Vagina (tissue), 2 donors: ENCODE data around the gene ANKRD44. TPM values are rescaled to one million over a fixed set of nuclear protein-coding genes. Genes with fewer than 3 reads are reported as not detected.

Experiments used
- DNase-seq, 2 donors: peaks; one replicate each; pipeline ENCODE4 v3.0.0-alpha.2; 2017; ENCODE audit errors: extremely low spot score in 2 of 2
- H3K27ac ChIP-seq: fragments of 200-600 bp; sonication (generic); one replicate; pipeline ENCODE4 v1.5.1; 2019
- H3K27me3 ChIP-seq: fragments of 200-600 bp; sonication (generic); one replicate; pipeline ENCODE4 v1.5.1; 2019
- H3K36me3 ChIP-seq, 2 donors: fragments of 200-600 bp; sonication (generic); one replicate each; pipeline ENCODE4 v1.5.1; 2017 to 2019
- H3K4me1 ChIP-seq: fragments of 200-600 bp; sonication (generic); one replicate; pipeline ENCODE4 v1.5.1; 2019
- H3K4me3 ChIP-seq, 2 donors: fragments of 200-600 bp; sonication (generic); 1 replicate in 1 of 2; 2 replicates in 1 of 2; pipeline ENCODE4 v1.5.1; 2016 to 2019
- H3K9me3 ChIP-seq: fragments of 200-600 bp; sonication (generic); one replicate; pipeline ENCODE4 v1.5.1; 2019
- POLR2A ChIP-seq, 2 donors: fragments of 450-650 bp; IDR thresholded peaks; one replicate each; pipeline ENCODE4 v1.6.1; 2017; ENCODE audit warnings: antibody characterized with exemption in 2 of 2, mild to moderate bottlenecking in 2 of 2, moderate library complexity in 2 of 2
- POLR2AphosphoS5 ChIP-seq, 2 donors: sonication (generic); formaldehyde crosslinking; IDR thresholded peaks; one replicate each; pipeline ENCODE4 v1.9.0; 2017; ENCODE audit warnings: antibody characterized with exemption in 2 of 2, mild to moderate bottlenecking in 2 of 2, low read depth in 1 of 2; ENCODE audit not compliant: insufficient read depth in 1 of 2
- intact Hi-C: fragments of 100-400 bp; cut with DNase I; formaldehyde crosslinking; loops from one replicate; pipeline ENCODE4 v1.15.1; 2023
- total RNA-seq: library from RNA; depleted of rRNA; stranded (reverse); fragments of >200 nt; gene quantifications from one replicate; pipeline ENCODE4 v1.2.3, GENCODE V29; 2016
- TF ChIP-seq, protein P1 (sequence below), 3 experiments: fragments of 450-650 bp in 2 of 3; fragments of 200-600 bp in 1 of 3; sonication (generic) in 1 of 3; IDR thresholded peaks; one replicate each; pipeline ENCODE4 v1.5.1; 2017 to 2019; ENCODE audit warnings: antibody characterized with exemption in 3 of 3, mild to moderate bottlenecking in 2 of 3, moderate library complexity in 2 of 3

ANKRD44 gene
- total RNA-seq, 1 donor from 2014 or later = 46.4 TPM

DNA sequence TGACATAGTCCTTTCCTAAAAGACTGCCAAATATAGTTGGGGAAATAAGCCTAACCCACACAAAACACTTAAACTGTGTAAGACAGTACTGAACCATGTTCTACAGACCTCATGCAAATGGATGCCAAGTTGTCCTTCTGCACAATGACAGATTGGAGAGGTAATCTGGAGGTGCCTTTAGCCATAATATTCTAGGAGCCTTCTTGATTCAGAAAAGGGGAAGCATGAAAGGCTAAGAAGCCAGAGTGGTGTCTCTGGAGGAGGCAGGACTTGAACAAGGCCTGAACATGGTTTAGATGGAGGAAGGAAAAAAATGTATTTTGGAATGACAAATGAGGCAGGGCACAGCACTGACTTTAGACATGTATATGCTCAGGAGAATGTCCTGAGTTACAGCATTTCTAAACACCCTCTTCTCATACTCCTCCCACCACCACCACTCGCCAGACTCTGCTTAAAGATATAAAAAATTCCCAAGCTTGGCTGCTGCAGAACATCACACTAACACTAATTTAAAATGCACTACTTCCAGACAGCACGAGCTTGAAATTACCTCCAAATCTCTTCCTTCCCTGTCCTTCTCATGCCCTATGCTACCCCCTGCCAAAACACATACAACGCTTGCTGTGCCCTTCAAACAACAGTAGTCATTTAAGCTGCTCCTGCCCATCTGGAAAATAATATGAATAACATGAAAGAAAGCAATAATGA is 110.4 kb downstream of the ANKRD44 start:
- intact Hi-C loops = no loop called here
- Histone ChIP-seq H3K27me3 (no peaks in the 10 kb centered on the region), H3K27ac (peak overlapping the region; percentile 1), H3K4me3 (no peak overlapping the region), H3K9me3 (no peaks in the 10 kb centered on the region), H3K36me3 (no peaks in the 10 kb centered on the region), H3K4me1 (peaks cover 36% of the 10 kb centered on the region)
- TF ChIP-seq POLR2A (IDR thresholded peaks at IDR 0.05) (no peak), POLR2AphosphoS5 (IDR thresholded peaks at IDR 0.05; ENCODE audit: insufficient read depth in 1 of 2, low read depth in 1 of 2) (no peak)
- TF ChIP-seq, protein P1, sequence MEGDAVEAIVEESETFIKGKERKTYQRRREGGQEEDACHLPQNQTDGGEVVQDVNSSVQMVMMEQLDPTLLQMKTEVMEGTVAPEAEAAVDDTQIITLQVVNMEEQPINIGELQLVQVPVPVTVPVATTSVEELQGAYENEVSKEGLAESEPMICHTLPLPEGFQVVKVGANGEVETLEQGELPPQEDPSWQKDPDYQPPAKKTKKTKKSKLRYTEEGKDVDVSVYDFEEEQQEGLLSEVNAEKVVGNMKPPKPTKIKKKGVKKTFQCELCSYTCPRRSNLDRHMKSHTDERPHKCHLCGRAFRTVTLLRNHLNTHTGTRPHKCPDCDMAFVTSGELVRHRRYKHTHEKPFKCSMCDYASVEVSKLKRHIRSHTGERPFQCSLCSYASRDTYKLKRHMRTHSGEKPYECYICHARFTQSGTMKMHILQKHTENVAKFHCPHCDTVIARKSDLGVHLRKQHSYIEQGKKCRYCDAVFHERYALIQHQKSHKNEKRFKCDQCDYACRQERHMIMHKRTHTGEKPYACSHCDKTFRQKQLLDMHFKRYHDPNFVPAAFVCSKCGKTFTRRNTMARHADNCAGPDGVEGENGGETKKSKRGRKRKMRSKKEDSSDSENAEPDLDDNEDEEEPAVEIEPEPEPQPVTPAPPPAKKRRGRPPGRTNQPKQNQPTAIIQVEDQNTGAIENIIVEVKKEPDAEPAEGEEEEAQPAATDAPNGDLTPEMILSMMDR (IDR thresholded peaks at IDR 0.05) = no peak
- no peak for DNase-seq

DNA sequence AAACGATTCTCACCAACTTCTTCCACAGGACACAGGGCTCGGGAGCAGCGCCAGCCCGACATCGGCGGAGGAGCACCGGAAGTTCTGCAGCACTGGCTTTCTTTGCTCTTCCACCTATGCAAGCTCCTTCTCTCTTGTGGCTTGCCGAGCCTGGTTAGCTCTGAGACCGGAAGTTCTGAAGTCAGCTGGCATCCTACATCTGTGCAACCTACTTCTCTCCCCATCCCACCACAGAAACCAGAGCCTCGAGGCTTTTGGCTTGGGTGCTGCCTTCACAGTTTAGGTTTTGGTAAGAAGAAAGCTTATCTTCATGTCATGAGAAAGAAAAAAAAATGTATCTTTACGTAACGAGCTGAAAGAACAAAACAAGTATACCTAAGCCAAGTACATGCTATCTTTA is 111.7 kb downstream of the ANKRD44 start:
- no peaks in the 10 kb centered on the region for H3K36me3 ChIP-seq
- TF ChIP-seq, protein P1 (IDR thresholded peaks at IDR 0.05) = no peak
- TF ChIP-seq POLR2AphosphoS5 (IDR thresholded peaks at IDR 0.05; ENCODE audit: insufficient read depth in 1 of 2, low read depth in 1 of 2) = peak in 1 of 2 donors; percentile 54
- H3K4me1 ChIP-seq = peaks cover 31% of the 10 kb centered on the region
- no peaks in the 10 kb centered on the region for H3K27me3 ChIP-seq
- intact Hi-C loops = loop anchor here (10.0 kb wide), 2 partner anchors 84 to 116 kb away; partner anchors contain the start of gene ANKRD44
- H3K27ac ChIP-seq = no peak overlapping the region
- H3K4me3 ChIP-seq = no peak overlapping the region
- DNase-seq = no peak
- no peaks in the 10 kb centered on the region for H3K9me3 ChIP-seq

DNA sequence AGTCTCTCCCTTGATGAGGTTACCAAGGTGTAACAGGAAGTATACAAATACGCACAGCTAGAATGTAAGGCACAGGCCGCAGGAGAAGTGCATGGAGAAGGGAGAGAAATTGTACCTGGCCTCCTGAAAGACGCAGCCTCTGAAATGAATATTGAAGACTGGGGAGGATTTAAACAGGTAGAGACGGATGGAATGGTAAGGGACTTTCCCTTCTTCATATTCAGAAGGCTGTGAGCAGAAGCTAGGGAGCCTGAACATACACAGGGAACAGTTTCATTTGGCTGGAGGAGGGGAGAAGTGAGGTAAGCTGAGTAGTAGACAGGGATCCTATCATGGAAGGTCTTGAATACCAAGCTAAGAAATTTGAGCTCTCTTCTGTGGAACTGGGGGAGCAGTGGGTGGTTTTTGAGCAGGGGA is 112.7 kb downstream of the ANKRD44 start:
- H3K27ac ChIP-seq = no peak overlapping the region
- TF ChIP-seq POLR2AphosphoS5 (IDR thresholded peaks at IDR 0.05; ENCODE audit: insufficient read depth in 1 of 2, low read depth in 1 of 2) (no peak), POLR2A (IDR thresholded peaks at IDR 0.05) (no peak)
- TF ChIP-seq, protein P1 (IDR thresholded peaks at IDR 0.05) = no peak
- no peak for DNase-seq
- H3K9me3 ChIP-seq = no peaks in the 10 kb centered on the region
- peaks cover 31% of the 10 kb centered on the region for H3K4me1 ChIP-seq
- no peak overlapping the region for H3K4me3 ChIP-seq
- no peaks in the 10 kb centered on the region for H3K27me3 ChIP-seq
- no peaks in the 10 kb centered on the region for H3K36me3 ChIP-seq
- intact Hi-C loops = loop anchor here (10.0 kb wide), 2 partner anchors 83 to 117 kb away; partner anchors contain the start of gene ANKRD44

DNA sequence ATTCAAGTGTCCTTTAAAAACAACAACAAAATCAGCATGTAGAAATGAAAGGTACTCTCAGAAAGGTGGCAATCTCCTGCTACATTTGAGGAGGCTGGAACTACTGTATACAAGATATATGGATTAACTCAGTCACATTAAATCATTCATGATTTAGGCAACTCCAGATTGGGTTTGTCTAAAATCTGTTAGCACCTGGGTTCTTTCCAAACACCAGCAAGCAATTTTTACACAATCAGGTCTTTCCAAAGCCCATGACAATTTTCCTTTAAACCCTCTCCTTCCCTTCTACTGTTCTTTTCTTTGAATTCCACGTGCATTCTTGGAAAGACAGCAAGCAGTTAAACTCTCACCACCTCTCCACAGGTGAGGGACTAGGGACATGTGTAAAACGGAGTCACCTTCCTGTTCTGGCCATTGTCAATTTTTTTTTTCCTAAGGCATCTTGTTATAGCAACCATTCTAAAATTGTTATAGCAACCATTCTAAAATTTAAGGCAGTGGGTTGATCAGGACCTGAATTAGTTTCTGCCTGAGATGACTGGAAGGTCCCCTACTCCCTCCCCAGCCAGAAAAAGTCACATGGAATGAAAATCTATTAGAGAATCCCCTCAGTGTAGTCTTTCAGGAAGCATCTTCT is 113.9 kb downstream of the ANKRD44 start:
- H3K4me1 ChIP-seq = peaks cover 31% of the 10 kb centered on the region
- no peak overlapping the region for H3K4me3 ChIP-seq
- H3K36me3 ChIP-seq = no peaks in the 10 kb centered on the region
- no peaks in the 10 kb centered on the region for H3K27me3 ChIP-seq
- no peak for DNase-seq
- no peak for TF ChIP-seq POLR2AphosphoS5 (IDR thresholded peaks at IDR 0.05; ENCODE audit: insufficient read depth in 1 of 2, low read depth in 1 of 2)
- TF ChIP-seq, protein P1 (IDR thresholded peaks at IDR 0.05) = no peak
- H3K9me3 ChIP-seq = no peaks in the 10 kb centered on the region
- H3K27ac ChIP-seq = no peak overlapping the region
- intact Hi-C loops = loop anchor here (10.0 kb wide), 2 partner anchors 82 to 118 kb away; partner anchors contain the start of gene ANKRD44

DNA sequence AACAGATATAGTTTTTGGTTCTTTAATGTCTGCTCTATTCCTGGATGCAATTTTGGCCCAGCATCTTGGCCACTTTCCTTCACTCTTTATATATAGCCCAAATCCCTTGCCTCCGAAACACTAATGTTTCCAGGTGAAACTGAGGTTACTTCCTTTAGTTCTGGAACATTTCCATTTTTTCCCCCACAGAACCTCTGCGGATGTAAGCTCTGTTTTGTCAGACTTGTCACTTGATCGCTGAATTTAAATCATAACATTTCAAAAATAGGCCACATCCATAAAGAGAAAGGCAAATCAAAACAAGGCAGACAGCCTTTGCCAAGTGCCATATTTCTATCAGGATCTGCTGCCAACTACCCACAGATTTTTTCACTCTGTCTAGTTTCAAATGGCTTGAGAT is 115.1 kb downstream of the ANKRD44 start:
- H3K4me3 ChIP-seq = no peak overlapping the region
- intact Hi-C loops = loop anchor here (10.0 kb wide), 2 partner anchors 81 to 119 kb away; partner anchors contain the start of gene ANKRD44
- TF ChIP-seq POLR2A (IDR thresholded peaks at IDR 0.05) = no peak
- TF ChIP-seq POLR2AphosphoS5 (IDR thresholded peaks at IDR 0.05; ENCODE audit: insufficient read depth in 1 of 2, low read depth in 1 of 2) = no peak
- TF ChIP-seq, protein P1 (IDR thresholded peaks at IDR 0.05) = no peak
- no peak for DNase-seq
- no peaks in the 10 kb centered on the region for H3K36me3 ChIP-seq
- peaks cover 38% of the 10 kb centered on the region for H3K4me1 ChIP-seq
- H3K27me3 ChIP-seq = no peaks in the 10 kb centered on the region
- peak overlapping the region; percentile 4 for H3K27ac ChIP-seq
- H3K9me3 ChIP-seq = no peaks in the 10 kb centered on the region
